ENCODE data around the gene CFD. TPM values are rescaled to one million over a fixed set of nuclear protein-coding genes. Genes with fewer than 3 reads are reported as not detected.

CFD gene
- polyA plus RNA-seq (2013, experiment 1 of 2) = not detected
- 0.35 TPM for polyA plus RNA-seq (2013, experiment 2 of 2)

- H3K36me3 ChIP-seq (ENCODE audit: control insufficient read depth, insufficient read depth, low read length) = no peaks in the 10 kb centered on the region
- no peaks in the 10 kb centered on the region for H3K4me1 ChIP-seq (ENCODE audit: control insufficient read depth, insufficient read depth, low read length, poor library complexity, severe bottlenecking)
- H3K27ac ChIP-seq (ENCODE audit: low read depth, low read length, severe bottlenecking) = no peak within 1 kb of the TSS
- 67 to 75% methylated on average over 13 to 22 of the region's 24 CpGs for WGBS, 2 experiments (ENCODE audit: insufficient coverage in 2 of 2)
- H3K4me3 ChIP-seq (ENCODE audit: extremely low read depth, insufficient read depth, low read length, poor library complexity, severe bottlenecking) = peak within 1 kb of the TSS; percentile 25
- H3K9me3 ChIP-seq (ENCODE audit: control insufficient read depth, low read length) = no peaks in the 10 kb centered on the region
Measured at GRCh38 chr19:858868-859843, at the start of gene CFD. TSS of gene CFD (plus strand) at chr19:859664. CDS start at chr19:859690, 26 bp downstream.

GRCh38 chr19:810077-810855 is 49.2 kb upstream of the CFD start:
- no peaks in the 10 kb centered on the region for H3K9me3 ChIP-seq (ENCODE audit: control insufficient read depth, low read length)
- no peak overlapping the region for H3K27ac ChIP-seq (ENCODE audit: low read depth, low read length, severe bottlenecking)
- 96% methylated on average over 27 to 30 of the region's 30 CpGs for WGBS, 2 experiments (ENCODE audit: insufficient coverage in 2 of 2)
- peaks cover 83% of the 10 kb centered on the region for H3K36me3 ChIP-seq (ENCODE audit: control insufficient read depth, insufficient read depth, low read length)
- no peak overlapping the region for H3K4me3 ChIP-seq (ENCODE audit: extremely low read depth, insufficient read depth, low read length, poor library complexity, severe bottlenecking)
- no peaks in the 10 kb centered on the region for H3K4me1 ChIP-seq (ENCODE audit: control insufficient read depth, insufficient read depth, low read length, poor library complexity, severe bottlenecking)

- H3K36me3 ChIP-seq (ENCODE audit: control insufficient read depth, insufficient read depth, low read length) = peaks cover 78% of the 10 kb centered on the region
- H3K4me3 ChIP-seq (ENCODE audit: extremely low read depth, insufficient read depth, low read length, poor library complexity, severe bottlenecking) = no peak overlapping the region
- 91 to 98% methylated on average over 8 to 23 of the region's 25 CpGs for WGBS, 2 experiments (ENCODE audit: insufficient coverage in 2 of 2)
- peak overlapping the region; percentile 5 for H3K27ac ChIP-seq (ENCODE audit: low read depth, low read length, severe bottlenecking)
- no peaks in the 10 kb centered on the region for H3K9me3 ChIP-seq (ENCODE audit: control insufficient read depth, low read length)
- H3K4me1 ChIP-seq (ENCODE audit: control insufficient read depth, insufficient read depth, low read length, poor library complexity, severe bottlenecking) = no peaks in the 10 kb centered on the region
Measured at GRCh38 chr19:810883-811489, 48.5 kb upstream of the CFD start.

- Histone ChIP-seq H3K4me3 (ENCODE audit: extremely low read depth, insufficient read depth, low read length, poor library complexity, severe bottlenecking) (no peak overlapping the region), H3K36me3 (ENCODE audit: control insufficient read depth, insufficient read depth, low read length) (peaks cover 75% of the 10 kb centered on the region), H3K4me1 (ENCODE audit: control insufficient read depth, insufficient read depth, low read length, poor library complexity, severe bottlenecking) (no peaks in the 10 kb centered on the region), H3K27ac (ENCODE audit: low read depth, low read length, severe bottlenecking) (peak overlapping the region; percentile 5), H3K9me3 (ENCODE audit: control insufficient read depth, low read length) (no peaks in the 10 kb centered on the region)
- WGBS, 2 experiments (ENCODE audit: insufficient coverage in 2 of 2) = 97 to 98% methylated on average over 11 to 14 of the region's 20 CpGs
Measured at GRCh38 chr19:811506-812048, 47.9 kb upstream of the CFD start.

GRCh38 chr19:812049-812746 is 47.3 kb upstream of the CFD start:
- no peaks in the 10 kb centered on the region for H3K4me1 ChIP-seq (ENCODE audit: control insufficient read depth, insufficient read depth, low read length, poor library complexity, severe bottlenecking)
- no peak overlapping the region for H3K27ac ChIP-seq (ENCODE audit: low read depth, low read length, severe bottlenecking)
- H3K36me3 ChIP-seq (ENCODE audit: control insufficient read depth, insufficient read depth, low read length) = peaks cover 70% of the 10 kb centered on the region
- H3K9me3 ChIP-seq (ENCODE audit: control insufficient read depth, low read length) = no peaks in the 10 kb centered on the region
- 97 to 98% methylated on average over 65 to 80 of the region's 80 CpGs for WGBS, 2 experiments (ENCODE audit: insufficient coverage in 2 of 2)
- H3K4me3 ChIP-seq (ENCODE audit: extremely low read depth, insufficient read depth, low read length, poor library complexity, severe bottlenecking) = no peak overlapping the region

DNA sequence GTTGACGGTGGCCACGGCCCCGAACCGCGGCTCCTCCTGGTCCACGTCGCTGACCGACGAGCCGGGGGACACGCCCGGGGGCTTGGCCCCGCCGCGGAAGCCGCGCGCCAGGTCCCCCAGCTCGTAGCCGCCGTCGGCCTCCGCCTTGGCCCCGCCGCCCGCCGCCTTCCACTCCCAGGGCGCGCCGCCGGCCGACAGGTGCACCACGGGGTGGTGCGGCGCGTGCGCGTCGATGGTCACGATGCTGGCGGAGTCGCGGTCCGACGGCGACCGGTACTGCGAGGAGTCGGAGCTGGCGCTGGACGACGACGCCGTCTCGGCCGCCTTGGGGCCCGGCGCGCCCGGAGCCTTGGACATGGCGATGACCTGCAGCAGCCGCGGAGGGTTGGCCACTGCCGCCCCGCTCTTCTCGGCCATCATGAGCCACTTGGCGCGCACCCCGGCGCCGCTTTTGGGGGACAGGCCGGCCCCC is 46.7 kb upstream of the CFD start:
- Histone ChIP-seq H3K4me3 (ENCODE audit: extremely low read depth, insufficient read depth, low read length, poor library complexity, severe bottlenecking) (no peak overlapping the region), H3K27ac (ENCODE audit: low read depth, low read length, severe bottlenecking) (no peak overlapping the region), H3K9me3 (ENCODE audit: control insufficient read depth, low read length) (no peaks in the 10 kb centered on the region), H3K4me1 (ENCODE audit: control insufficient read depth, insufficient read depth, low read length, poor library complexity, severe bottlenecking) (no peaks in the 10 kb centered on the region), H3K36me3 (ENCODE audit: control insufficient read depth, insufficient read depth, low read length) (peaks cover 64% of the 10 kb centered on the region)
- WGBS, 2 experiments (ENCODE audit: insufficient coverage in 2 of 2) = 95 to 97% methylated on average over 72 of the region's 72 CpGs

- no peak overlapping the region for H3K4me3 ChIP-seq (ENCODE audit: extremely low read depth, insufficient read depth, low read length, poor library complexity, severe bottlenecking)
- 97% methylated on average over 55 to 69 of the region's 87 CpGs for WGBS, 2 experiments (ENCODE audit: insufficient coverage in 2 of 2)
- H3K36me3 ChIP-seq (ENCODE audit: control insufficient read depth, insufficient read depth, low read length) = peaks cover 57% of the 10 kb centered on the region
- no peaks in the 10 kb centered on the region for H3K4me1 ChIP-seq (ENCODE audit: control insufficient read depth, insufficient read depth, low read length, poor library complexity, severe bottlenecking)
- no peaks in the 10 kb centered on the region for H3K9me3 ChIP-seq (ENCODE audit: control insufficient read depth, low read length)
- H3K27ac ChIP-seq (ENCODE audit: low read depth, low read length, severe bottlenecking) = no peak overlapping the region
Measured at GRCh38 chr19:813219-814151, 46.0 kb upstream of the CFD start.

DNA sequence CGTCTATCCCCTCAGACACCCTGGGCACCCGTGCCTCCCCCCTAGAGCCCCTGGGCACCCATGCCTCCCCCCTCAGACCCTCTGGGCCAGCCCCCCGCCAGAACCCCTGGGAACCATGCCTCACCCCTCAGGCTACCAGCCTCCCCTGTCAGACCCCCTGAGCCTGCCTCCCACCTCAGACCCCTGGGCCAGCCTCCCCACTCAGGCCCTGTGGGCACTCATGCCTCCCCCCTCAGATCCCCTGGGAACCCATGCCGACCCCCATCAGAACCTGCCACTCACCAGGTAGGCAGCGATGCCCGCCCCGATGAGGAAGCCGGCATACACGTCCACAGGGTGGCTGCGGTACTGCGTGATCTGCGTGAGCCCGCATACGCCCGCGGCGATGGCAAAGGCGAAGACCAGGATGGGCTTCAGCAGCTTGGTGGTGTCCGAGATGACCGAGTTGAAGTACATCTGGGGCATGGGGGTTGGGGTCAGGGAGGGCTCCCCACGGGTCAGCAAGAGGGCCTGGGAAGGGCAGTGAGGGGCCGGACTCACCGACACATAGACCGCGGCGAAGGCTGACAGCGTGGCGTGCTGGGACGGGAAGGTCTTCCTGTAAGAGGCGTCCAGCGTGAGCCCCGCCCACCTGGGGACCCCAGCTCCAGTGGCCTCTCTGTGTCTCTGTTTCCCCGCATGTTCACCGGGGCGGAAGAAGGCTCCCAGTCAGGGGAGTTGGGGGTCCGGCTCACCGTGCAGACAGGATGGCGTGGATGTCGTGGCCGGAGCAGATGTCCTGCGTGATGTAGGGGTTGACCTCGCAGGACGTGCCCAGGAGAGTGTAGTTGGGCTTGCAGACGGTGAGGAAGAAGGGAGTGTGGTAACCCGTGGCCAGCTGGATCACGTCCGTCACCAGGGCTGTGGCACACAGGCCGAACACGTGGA is 45.0 kb upstream of the CFD start:
- no peak overlapping the region for H3K27ac ChIP-seq (ENCODE audit: low read depth, low read length, severe bottlenecking)
- H3K36me3 ChIP-seq (ENCODE audit: control insufficient read depth, insufficient read depth, low read length) = peaks cover 49% of the 10 kb centered on the region
- 97% methylated on average over 39 to 46 of the region's 49 CpGs for WGBS, 2 experiments (ENCODE audit: insufficient coverage in 2 of 2)
- H3K4me3 ChIP-seq (ENCODE audit: extremely low read depth, insufficient read depth, low read length, poor library complexity, severe bottlenecking) = no peak overlapping the region
- no peaks in the 10 kb centered on the region for H3K9me3 ChIP-seq (ENCODE audit: control insufficient read depth, low read length)
- no peaks in the 10 kb centered on the region for H3K4me1 ChIP-seq (ENCODE audit: control insufficient read depth, insufficient read depth, low read length, poor library complexity, severe bottlenecking)
